H1 (cell line): ENCODE data around the gene ANKS1B. TPM values are rescaled to one million over a fixed set of nuclear protein-coding genes. Genes with fewer than 3 reads are reported as not detected.

ENCODE experiments used
- CTCF ChIA-PET: fragments of 300-600 bp; sonication (Branson Sonifier 250); formaldehyde crosslinking; loops from one replicate; lab custom pipeline; 2021; ENCODE audit not compliant: partially characterized antibody; lab: Charles Lee
- POLR2A ChIA-PET: fragments of 300-600 bp; sonication (Branson Sonifier 250); formaldehyde crosslinking; loops from one replicate; lab custom pipeline; 2021; ENCODE audit warnings: inconsistent platforms; ENCODE audit not compliant: partially characterized antibody; lab: Charles Lee
- DNase-seq, 2 experiments: peaks; one replicate each; pipeline versions ENCODE4 v3.0.0 to v3.0.0-alpha.2; 2010 to 2022; ENCODE audit warnings: low spot score in 2 of 2, low read depth in 1 of 2, mixed read lengths in 1 of 2
- FAIRE-seq: peaks from 2 replicates; lab custom pipeline; 2011; peaks lifted over from hg19 to GRCh38; lab: Jason Lieb, UNC
- H2AFZ ChIP-seq: 2 replicates; pipeline ENCODE4 v1.8.1; 2012; ENCODE audit warnings: low read length, inconsistent platforms
- H2AK5ac ChIP-seq: 2 replicates; pipeline ENCODE4 v1.6.1; 2013; ENCODE audit warnings: low read depth, low read length
- H2BK120ac ChIP-seq: replicated peaks from 2 replicates; pipeline ENCODE3; 2013; ENCODE audit warnings: low read depth, low read length, inconsistent platforms
- H2BK12ac ChIP-seq: 2 replicates; pipeline ENCODE4 v1.6.1; 2013; ENCODE audit warnings: low read depth, low read length
- H2BK15ac ChIP-seq: 2 replicates; pipeline ENCODE4 v1.6.1; 2013; ENCODE audit warnings: low read length
- H2BK20ac ChIP-seq: 2 replicates; pipeline ENCODE4 v1.6.1; 2013; ENCODE audit warnings: low read length
- H2BK5ac ChIP-seq: 2 replicates; pipeline ENCODE4 v1.6.1; 2013; ENCODE audit warnings: low read depth, low read length
- H3K14ac ChIP-seq: 2 replicates; pipeline ENCODE4 v1.6.1; 2013; ENCODE audit warnings: inconsistent platforms; ENCODE audit not compliant: insufficient read length
- H3K18ac ChIP-seq: 2 replicates; pipeline ENCODE4 v1.6.1; 2013; ENCODE audit warnings: low read length; ENCODE audit errors: extremely low read depth
- H3K23ac ChIP-seq: 2 replicates; pipeline ENCODE4 v1.6.1; 2013; ENCODE audit warnings: inconsistent platforms; ENCODE audit not compliant: insufficient read length
- H3K23me2 ChIP-seq: 2 replicates; pipeline ENCODE4 v1.6.1; 2013; ENCODE audit warnings: low read depth, low read length
- H3K27ac ChIP-seq: 2 replicates; pipeline ENCODE4 v1.6.1; 2011; ENCODE audit warnings: low read depth, low read length, inconsistent platforms
- H3K27me3 ChIP-seq, 4 experiments: replicated peaks in 1 of 4; 1 replicate in 1 of 4; 2 replicates in 3 of 4; pipeline versions ENCODE4 v1.6.1 to v1.8.1; 2011 to 2013; ENCODE audit warnings: low read length in 3 of 4, mild to moderate bottlenecking in 3 of 4, inconsistent platforms in 2 of 4, mixed read lengths in 2 of 4, moderate library complexity in 1 of 4; ENCODE audit not compliant: control insufficient read depth in 3 of 4, insufficient read depth in 3 of 4; ENCODE audit errors: extremely low read depth in 1 of 4
- H3K36me3 ChIP-seq, 4 experiments: 2 replicates each; pipeline versions ENCODE4 v1.6.1 to v1.8.1; 2011 to 2013; ENCODE audit warnings: mild to moderate bottlenecking in 4 of 4, low read length in 3 of 4, moderate library complexity in 2 of 4, control low read depth in 1 of 4, inconsistent platforms in 1 of 4; ENCODE audit not compliant: insufficient read depth in 4 of 4, control insufficient read depth in 2 of 4
- H3K4ac ChIP-seq: replicated peaks from 2 replicates; pipeline ENCODE3; 2013; ENCODE audit warnings: low read length, low read depth, mixed read lengths, inconsistent platforms; ENCODE audit not compliant: insufficient read length
- H3K4me1 ChIP-seq, 4 experiments: replicated peaks in 1 of 4; 1 replicate in 1 of 4; 2 replicates in 3 of 4; pipeline versions ENCODE4 v1.6.1 to v1.8.1; 2011 to 2013; ENCODE audit warnings: low read length in 3 of 4, inconsistent platforms in 2 of 4, mixed read lengths in 1 of 4; ENCODE audit not compliant: insufficient read depth in 4 of 4, control insufficient read depth in 3 of 4
- H3K4me2 ChIP-seq, 2 experiments: 2 replicates each; pipeline versions ENCODE4 v1.6.1 to v1.8.1; 2011 to 2013; ENCODE audit warnings: low read depth in 2 of 2, low read length in 2 of 2, control low read depth in 1 of 2, inconsistent platforms in 1 of 2, mild to moderate bottlenecking in 1 of 2; ENCODE audit not compliant: insufficient read depth in 1 of 2
- H3K4me3 ChIP-seq, 4 experiments: fragments of 200-600, 300-600 bp in 1 of 4; sonication (generic), shearing (Covaris generic), sonication (Bioruptor Twin) in 1 of 4; 2 replicates each; pipeline versions ENCODE4 v1.5.1 to v1.8.1; 2011 to 2016; ENCODE audit warnings: low read length in 4 of 4, low read depth in 3 of 4, control low read depth in 2 of 4, inconsistent platforms in 2 of 4, mild to moderate bottlenecking in 2 of 4, mixed read lengths in 1 of 4, moderate library complexity in 1 of 4; ENCODE audit not compliant: insufficient read depth in 2 of 4; ENCODE audit errors: extremely low read depth in 1 of 4
- H3K56ac ChIP-seq: replicated peaks from 2 replicates; pipeline ENCODE3; 2013; ENCODE audit warnings: low read depth, mild to moderate bottlenecking, mixed read lengths, low read length, inconsistent platforms; ENCODE audit not compliant: insufficient read length
- H3K79me1 ChIP-seq: 2 replicates; pipeline ENCODE4 v1.6.1; 2013; ENCODE audit warnings: low read depth, low read length, control low read depth
- H3K79me2 ChIP-seq, 2 experiments: 2 replicates each; pipeline versions ENCODE4 v1.6.1 to v1.8.1; 2012 to 2013; ENCODE audit warnings: low read length in 2 of 2, mild to moderate bottlenecking in 2 of 2, inconsistent platforms in 1 of 2; ENCODE audit not compliant: insufficient read depth in 2 of 2, control insufficient read depth in 1 of 2
- H3K9ac ChIP-seq, 4 experiments: replicated peaks in 1 of 4; 1 replicate in 1 of 4; 2 replicates in 3 of 4; pipeline versions ENCODE4 v1.6.1 to v1.8.1; 2011 to 2013; ENCODE audit warnings: low read depth in 3 of 4, low read length in 3 of 4, control low read depth in 2 of 4, mild to moderate bottlenecking in 2 of 4, moderate library complexity in 2 of 4, inconsistent platforms in 1 of 4; ENCODE audit errors: extremely low read depth in 1 of 4
- H3K9me3 ChIP-seq, 2 experiments: 2 replicates each; pipeline versions ENCODE4 v1.6.1 to v1.8.1; 2012 to 2013; ENCODE audit warnings: mild to moderate bottlenecking in 2 of 2, moderate library complexity in 2 of 2, control low read depth in 1 of 2, inconsistent platforms in 1 of 2, low read depth in 1 of 2, low read length in 1 of 2, mixed read lengths in 1 of 2; ENCODE audit not compliant: insufficient read depth in 2 of 2
- H4K20me1 ChIP-seq, 2 experiments: replicated peaks in 1 of 2; 2 replicates each; pipeline versions ENCODE3 to v1.8.1; 2011 to 2013; ENCODE audit warnings: inconsistent platforms in 2 of 2, low read length in 2 of 2, mild to moderate bottlenecking in 1 of 2; ENCODE audit not compliant: insufficient read depth in 2 of 2, control insufficient read depth in 1 of 2
- H4K5ac ChIP-seq: 2 replicates; pipeline ENCODE4 v1.6.1; 2013; ENCODE audit warnings: low read length, low read depth, mixed read lengths, inconsistent platforms; ENCODE audit not compliant: insufficient read length
- H4K8ac ChIP-seq: 2 replicates; pipeline ENCODE4 v1.8.0; 2013; ENCODE audit warnings: mild to moderate bottlenecking, moderate library complexity, low read length, inconsistent platforms; ENCODE audit not compliant: insufficient read depth; ENCODE audit errors: extremely low read depth
- H4K91ac ChIP-seq: replicated peaks from 2 replicates; pipeline ENCODE3; 2013; ENCODE audit warnings: low read length, mixed read lengths, inconsistent platforms; ENCODE audit not compliant: insufficient read length
- ATF2 ChIP-seq: IDR thresholded peaks from 2 replicates; pipeline ENCODE4 v1.6.1; 2012; ENCODE audit warnings: low read length, inconsistent platforms
- CEBPB ChIP-seq: IDR thresholded peaks from 2 replicates; pipeline ENCODE4 v1.6.1; 2012; ENCODE audit warnings: low read depth, low read length
- CTCF ChIP-seq, 3 experiments: IDR thresholded peaks; 1 replicate in 2 of 3; 2 replicates in 1 of 3; pipeline versions ENCODE4 v1.5.1 to v1.6.1; 2011; ENCODE audit warnings: low read length in 3 of 3, mild to moderate bottlenecking in 3 of 3, inconsistent platforms in 2 of 3, low read depth in 1 of 3, moderate library complexity in 1 of 3; ENCODE audit not compliant: insufficient read depth in 1 of 3; ENCODE audit errors: control extremely low read depth in 1 of 3
- GABPA ChIP-seq: IDR thresholded peaks from 2 replicates; pipeline ENCODE4 v1.6.1; 2011; ENCODE audit warnings: mild to moderate bottlenecking, low read length, moderate library complexity, borderline replicate concordance; ENCODE audit not compliant: insufficient read depth
- KDM1A ChIP-seq: fragments of 200-600, 300-600 bp; sonication (generic); IDR thresholded peaks from 2 replicates; pipeline ENCODE4 v1.7.1; 2016; ENCODE audit warnings: mild to moderate bottlenecking, low read length, borderline replicate concordance
- POLR2AphosphoS5 ChIP-seq: IDR thresholded peaks from 2 replicates; pipeline ENCODE4 v1.6.1; 2011; ENCODE audit warnings: low read depth, low read length
- RAD21 ChIP-seq, 2 experiments: IDR thresholded peaks in 1 of 2; conservative IDR thresholded peaks in 1 of 2; 2 replicates each; pipeline ENCODE4 v1.6.1; 2011; ENCODE audit warnings: low read depth in 2 of 2, low read length in 2 of 2, improper control_type of control experiment in 1 of 2, inconsistent platforms in 1 of 2, mild to moderate bottlenecking in 1 of 2, moderate library complexity in 1 of 2
- SIX5 ChIP-seq: IDR thresholded peaks from 2 replicates; pipeline ENCODE4 v1.6.1; 2011; ENCODE audit warnings: mild to moderate bottlenecking, low read depth, low read length
- TBP ChIP-seq: IDR thresholded peaks from 2 replicates; pipeline ENCODE4 v1.6.1; 2011; ENCODE audit warnings: low read depth, low read length, improper control_type of control experiment
- ZNF274 ChIP-seq: IDR thresholded peaks from 2 replicates; pipeline ENCODE4 v1.7.0; 2012; ENCODE audit warnings: low read length, borderline replicate concordance; ENCODE audit errors: extremely low read depth
- WGBS, 2 experiments: shearing (Covaris generic) in 1 of 2; methylation state at CpG; one replicate each; pipeline versions ENCODE4 v1.1.6 to v1.1.7; 2013 to 2015; ENCODE audit warnings: low lambda C conversion rate in 2 of 2, mixed read lengths in 2 of 2, inconsistent platforms in 1 of 2, low coverage in 1 of 2, missing lambda C conversion rate in 1 of 2; ENCODE audit not compliant: insufficient replicate concordance in 2 of 2, insufficient coverage in 1 of 2, insufficient read length in 1 of 2; ENCODE audit errors: extremely low coverage in 1 of 2, missing lambda C conversion rate in 1 of 2; 5-methylcytosine and 5-hydroxymethylcytosine counted together
- polyA plus RNA-seq, 7 experiments: library from polyadenylated mRNA; depleted of rRNA in 3 of 7; stranded (reverse) in 5 of 7; unstranded in 2 of 7; fragments of >200 nt in 5 of 7; fragments of 200-250 nt in 2 of 7; gene quantifications; 1 replicate in 5 of 7; 2 replicates in 1 of 7; 4 replicates in 1 of 7; pipeline versions ENCODE4 v1.2.1 to v1.2.3, GENCODE V29; 2011 to 2013; ENCODE audit warnings: missing spikeins in 2 of 7, mixed read lengths in 2 of 7
- total RNA-seq: library from RNA; stranded (reverse); fragmentation: NEBNext Ultra II Directional; extraction: Animal tissue kit (Norgen Biotek cat#: 25700); gene quantifications from 2 replicates; pipeline ENCODE4 v1.2.1, GENCODE V29; 2021

The ANKS1B gene
- total and polyA plus RNA-seq, 2 of the 8 experiments (the other 6 are each of a cell fraction or from before 2014, with no cell fraction given), result 2.7 to 6.1 TPM

GRCh38 chr12:98758331-98758730, 1226.4 kb downstream of the ANKS1B start:
- FAIRE-seq (no peak), DNase-seq (no peak)
- Histone ChIP-seq H4K91ac (no peak overlapping the region), H3K4me2 (no peak overlapping the region), H4K20me1 (no peaks in the 10 kb centered on the region), H3K79me1 (no peaks in the 10 kb centered on the region), H2AK5ac (no peak overlapping the region), H4K8ac (no peak overlapping the region), H4K5ac (no peak overlapping the region), H3K9ac (no peak overlapping the region), H3K79me2 (no peaks in the 10 kb centered on the region), H2AFZ (no peak overlapping the region), H2BK5ac (no peak overlapping the region), H3K4ac (no peak overlapping the region), H3K4me3 (no peak overlapping the region), H3K56ac (no peak overlapping the region), H3K18ac (no peak overlapping the region), H3K23me2 (no peaks in the 10 kb centered on the region), H3K23ac (no peak overlapping the region), H2BK15ac (no peak overlapping the region), H3K4me1 (no peaks in the 10 kb centered on the region), H3K9me3 (no peaks in the 10 kb centered on the region), H2BK12ac (no peak overlapping the region), H3K14ac (no peak overlapping the region), H3K27me3 (no peaks in the 10 kb centered on the region), H2BK20ac (no peak overlapping the region), H3K27ac (no peak overlapping the region), H2BK120ac (no peak overlapping the region), H3K36me3 (no peaks in the 10 kb centered on the region)
- 95% methylated on average over 3 of the region's 3 CpGs; no CpG with 5 or more reads in 1 of the 2 experiments for WGBS, 2 experiments
- ChIA-PET CTCF (interaction anchor here (0.6 to 1.3 kb wide), 4 partner anchors 18 to 383 kb away, joined by 3 read pairs; no protein-coding TSS in a partner anchor), POLR2A (no interaction called here)
- TF ChIP-seq CTCF (IDR thresholded peaks at IDR 0.05; ENCODE audit: control extremely low read depth in 1 of 3, insufficient read depth in 1 of 3, low read depth in 1 of 3, low read length in 3 of 3), result no peak
- no peak for TF ChIP-seq ATF2
- TF ChIP-seq SIX5, result no peak
- TF ChIP-seq GABPA, result no peak
- TF ChIP-seq CEBPB, result no peak
- TF ChIP-seq KDM1A, result no peak
- TF ChIP-seq POLR2AphosphoS5, result no peak
- TF ChIP-seq TBP, result no peak
- no peak for TF ChIP-seq ZNF274
- no peak for TF ChIP-seq RAD21 (IDR thresholded peaks at IDR 0.05 in 1 of 2, conservative IDR thresholded peaks at IDR 0.05 in 1 of 2; ENCODE audit: low read depth in 2 of 2, low read length in 2 of 2)
